Activated CD4-positive, alpha-beta T cell treated with anti-CD3 and anti-CD28 coated beads, Interleukin-2, amount 10 ng/mL, durations not matched to agents 24 days and 14 days (primary cell): ENCODE data around the gene UBFD1. TPM values are rescaled to one million over a fixed set of nuclear protein-coding genes. Genes with fewer than 3 reads are reported as not detected.
"Not testable (repeated sequence)": the region's sequence is repeated elsewhere in the genome, so short reads cannot be mapped to it uniquely, and the experiment has no call there.

Source experiments
- DNase-seq: peaks from one replicate; pipeline ENCODE4 v3.0.0; 2022
- H3K27ac Mint-ChIP-seq: one replicate; pipeline ENCODE4 v1.8.0; 2022; ENCODE audit warnings: mild to moderate bottlenecking, mixed read lengths
- H3K27me3 Mint-ChIP-seq: one replicate; pipeline ENCODE4 v1.8.0; 2022; ENCODE audit warnings: mixed read lengths
- H3K36me3 Mint-ChIP-seq: one replicate; pipeline ENCODE4 v1.8.0; 2022; ENCODE audit warnings: low read depth, mild to moderate bottlenecking, mixed read lengths
- H3K4me1 Mint-ChIP-seq: one replicate; pipeline ENCODE4 v1.8.0; 2021; ENCODE audit warnings: mixed read lengths
- H3K4me3 Mint-ChIP-seq: one replicate; pipeline ENCODE4 v1.8.0; 2022; ENCODE audit warnings: mild to moderate bottlenecking, moderate library complexity, mixed read lengths
- H3K9me3 Mint-ChIP-seq: one replicate; pipeline ENCODE4 v1.8.0; 2021; ENCODE audit warnings: mixed read lengths
- intact Hi-C: fragments of 100-400 bp; cut with micrococcal nuclease; formaldehyde crosslinking; loops from one replicate; pipeline ENCODE4 v1.15.1; 2023
- total RNA-seq: library from RNA; stranded (reverse); gene quantifications from 2 replicates; pipeline ENCODE4 v1.2.3, GENCODE V29; 2022

UBFD1 gene
- 62.0 and 70.6 TPM in 2 replicates for total RNA-seq

- Mint-ChIP-seq H3K4me3 (peak within 1 kb of the TSS; percentile 98), H3K9me3 (no peaks in the 10 kb centered on the region), H3K27me3 (no peaks in the 10 kb centered on the region), H3K27ac (peak within 1 kb of the TSS; percentile 96), H3K36me3 (peaks cover 31% of the 10 kb centered on the region), H3K4me1 (peaks cover 34% of the 10 kb centered on the region)
- peak; percentile 99 for DNase-seq
- intact Hi-C loops = loop anchor here (1.0 to 5.0 kb wide), 8 partner anchors 39 to 985 kb away; partner anchors contain the start of genes DCTN5, GGA2, NDUFAB1 and PALB2
Observed at GRCh38 chr16:23556881-23557778, at the start of gene UBFD1, which contains the start of gene EARS2. Gene UBFD1 (plus strand): TSS chr16:23557727. CDS start chr16:23557743, 16 bp downstream. Gene EARS2 (minus strand): TSS chr16:23557350. CDS start chr16:23557343, 7 bp downstream.

- peaks cover 48% of the 10 kb centered on the region for H3K4me1 Mint-ChIP-seq
- peak overlapping the region; percentile 91 for H3K4me3 Mint-ChIP-seq
- DNase-seq = no peak
- intact Hi-C loops = loop anchor here (1.0 kb wide), 1 partner anchor 56 kb away; the partner anchor contains the start of gene COG7
- H3K27ac Mint-ChIP-seq = peak overlapping the region; percentile 34
- H3K9me3 Mint-ChIP-seq = no peaks in the 10 kb centered on the region
- H3K27me3 Mint-ChIP-seq = no peaks in the 10 kb centered on the region
- peaks cover 23% of the 10 kb centered on the region for H3K36me3 Mint-ChIP-seq
Observed at GRCh38 chr16:23508589-23509440, 48.7 kb upstream of the UBFD1 start.

- intact Hi-C loops = loop anchor here (1.0 kb wide), 1 partner anchor 56 kb away; the partner anchor contains the start of gene COG7
- no peak for DNase-seq
- H3K27ac Mint-ChIP-seq = no peak overlapping the region
- peak overlapping the region; percentile 91 for H3K4me3 Mint-ChIP-seq
- H3K9me3 Mint-ChIP-seq = no peaks in the 10 kb centered on the region
- peaks cover 26% of the 10 kb centered on the region for H3K36me3 Mint-ChIP-seq
- H3K4me1 Mint-ChIP-seq = peaks cover 48% of the 10 kb centered on the region
- no peaks in the 10 kb centered on the region for H3K27me3 Mint-ChIP-seq
Observed at GRCh38 chr16:23509441-23509754, 48.1 kb upstream of the UBFD1 start.

- H3K4me1 Mint-ChIP-seq = peaks cover 48% of the 10 kb centered on the region
- no peaks in the 10 kb centered on the region for H3K9me3 Mint-ChIP-seq
- peak overlapping the region; percentile 95 for H3K27ac Mint-ChIP-seq
- H3K27me3 Mint-ChIP-seq = no peaks in the 10 kb centered on the region
- DNase-seq = peak; percentile 83
- intact Hi-C loops = loop anchor here (1.0 to 5.0 kb wide), 3 partner anchors 48 to 88 kb away; partner anchors contain the start of genes COG7, EARS2, NDUFAB1 and UBFD1
- H3K4me3 Mint-ChIP-seq = peak overlapping the region; percentile 91
- peaks cover 30% of the 10 kb centered on the region for H3K36me3 Mint-ChIP-seq
Observed at GRCh38 chr16:23509782-23510163, 47.8 kb upstream of the UBFD1 start.

GRCh38 chr16:23510164-23510914 lies 47.2 kb upstream of the UBFD1 start, which contains the start of gene GGA2:
Gene GGA2 (minus strand): TSS chr16:23510494. CDS start chr16:23510411, 83 bp downstream.
- intact Hi-C loops = loop anchor here (1.0 to 5.0 kb wide), 2 partner anchors 47 to 87 kb away; partner anchors contain the start of genes EARS2, NDUFAB1 and UBFD1
- peak; percentile 94 for DNase-seq
- H3K4me3 Mint-ChIP-seq = peak within 1 kb of the TSS; percentile 91
- H3K27ac Mint-ChIP-seq = peak within 1 kb of the TSS; percentile 95
- no peaks in the 10 kb centered on the region for H3K27me3 Mint-ChIP-seq
- H3K4me1 Mint-ChIP-seq = peaks cover 51% of the 10 kb centered on the region
- peaks cover 30% of the 10 kb centered on the region for H3K36me3 Mint-ChIP-seq
- no peaks in the 10 kb centered on the region for H3K9me3 Mint-ChIP-seq

GRCh38 chr16:23510915-23511270 lies 46.6 kb upstream of the UBFD1 start:
- intact Hi-C loops = loop anchor here (1.0 to 5.0 kb wide), 2 partner anchors 46 to 86 kb away; partner anchors contain the start of genes EARS2, NDUFAB1 and UBFD1
- Mint-ChIP-seq H3K27ac (peak overlapping the region; percentile 88), H3K36me3 (peaks cover 30% of the 10 kb centered on the region), H3K4me1 (peaks cover 54% of the 10 kb centered on the region), H3K4me3 (peak overlapping the region; percentile 89)
- H3K27me3 Mint-ChIP-seq, DNase-seq, H3K9me3 Mint-ChIP-seq: not testable (repeated sequence)

GRCh38 chr16:23511731-23512130 lies 45.8 kb upstream of the UBFD1 start:
- Mint-ChIP-seq H3K27ac (no peak overlapping the region), H3K4me3 (peak overlapping the region; percentile 72), H3K36me3 (peaks cover 33% of the 10 kb centered on the region), H3K27me3 (no peaks in the 10 kb centered on the region), H3K4me1 (peaks cover 53% of the 10 kb centered on the region), H3K9me3 (no peaks in the 10 kb centered on the region)
- DNase-seq = no peak
- intact Hi-C loops = loop anchor here (5.0 kb wide), 1 partner anchor 86 kb away; the partner anchor contains the start of gene NDUFAB1

- H3K4me1 Mint-ChIP-seq = peaks cover 51% of the 10 kb centered on the region
- no peak overlapping the region for H3K4me3 Mint-ChIP-seq
- no peaks in the 10 kb centered on the region for H3K9me3 Mint-ChIP-seq
- no peak overlapping the region for H3K27ac Mint-ChIP-seq
- intact Hi-C loops = loop anchor here (5.0 kb wide), 1 partner anchor 85 kb away; the partner anchor contains the start of gene NDUFAB1
- no peak for DNase-seq
- no peaks in the 10 kb centered on the region for H3K27me3 Mint-ChIP-seq
- peaks cover 31% of the 10 kb centered on the region for H3K36me3 Mint-ChIP-seq
Observed at GRCh38 chr16:23512168-23512695, 45.3 kb upstream of the UBFD1 start.

GRCh38 chr16:23514381-23515152 lies 43.0 kb upstream of the UBFD1 start:
- Mint-ChIP-seq H3K36me3 (peaks cover 24% of the 10 kb centered on the region), H3K4me3 (peak overlapping the region; percentile 55), H3K27me3 (no peaks in the 10 kb centered on the region), H3K27ac (peak overlapping the region; percentile 68), H3K4me1 (peaks cover 45% of the 10 kb centered on the region), H3K9me3 (no peaks in the 10 kb centered on the region)
- peak; percentile 83 for DNase-seq
- intact Hi-C loops = loop anchor here (5.0 kb wide), 1 partner anchor 83 kb away; the partner anchor contains the start of gene NDUFAB1

- Mint-ChIP-seq H3K27me3 (no peaks in the 10 kb centered on the region), H3K4me3 (no peak overlapping the region), H3K4me1 (peaks cover 41% of the 10 kb centered on the region), H3K36me3 (peaks cover 23% of the 10 kb centered on the region), H3K9me3 (no peaks in the 10 kb centered on the region), H3K27ac (no peak overlapping the region)
- DNase-seq = no peak
- intact Hi-C loops = no loop called here
Observed at GRCh38 chr16:23515881-23516280, 41.6 kb upstream of the UBFD1 start.

GRCh38 chr16:23516366-23517137 lies 41.0 kb upstream of the UBFD1 start:
- no peaks in the 10 kb centered on the region for H3K27me3 Mint-ChIP-seq
- peaks cover 25% of the 10 kb centered on the region for H3K36me3 Mint-ChIP-seq
- peaks cover 38% of the 10 kb centered on the region for H3K4me1 Mint-ChIP-seq
- intact Hi-C loops = no loop called here
- H3K4me3 Mint-ChIP-seq = peak overlapping the region; percentile 21
- DNase-seq = no peak
- no peak overlapping the region for H3K27ac Mint-ChIP-seq
- no peaks in the 10 kb centered on the region for H3K9me3 Mint-ChIP-seq
